GM18951 (cell line): Measurements from ENCODE around the gene KCNT1.

ENCODE experiments used
- POLR2A ChIP-seq: IDR thresholded peaks from 4 replicates; pipeline ENCODE4 v1.6.1; 2011; ENCODE audit warnings: mild to moderate bottlenecking; ENCODE audit not compliant: insufficient read length, insufficient read depth; ENCODE audit errors: extremely low read depth
- in situ Hi-C: fragments of 300-500 bp; cut with MboI; formaldehyde crosslinking; loops from one replicate; pipeline ENCODE4 v1.12.0; 2022; ENCODE audit warnings: low sequenced_read_pairs, mixed read lengths, inconsistent platforms; ENCODE audit not compliant: unreplicated experiment

Gene KCNT1

DNA sequence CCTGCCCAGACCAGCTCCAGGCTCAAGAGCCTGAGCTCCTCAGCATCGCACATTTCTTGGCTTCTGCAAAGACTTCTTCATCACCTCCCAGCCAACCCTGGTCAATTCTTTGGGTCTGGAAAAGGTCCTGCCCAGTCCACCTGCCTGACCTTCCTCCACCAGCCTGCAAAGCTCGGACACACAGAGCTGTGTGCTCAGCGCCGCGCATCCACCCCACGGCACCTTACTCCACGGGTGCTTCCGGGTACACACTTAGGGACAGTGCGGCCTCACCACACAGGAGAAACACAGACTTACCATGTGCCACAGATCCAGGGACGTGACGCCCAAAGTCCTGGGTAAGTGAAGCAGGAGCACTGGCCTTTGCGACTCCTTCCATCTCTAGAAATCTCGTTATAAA lies 97.3 kb downstream of the KCNT1 start:
- TF ChIP-seq POLR2A: no peak
- in situ Hi-C loops: no loop called here

- in situ Hi-C loops: no loop called here
- no peak for TF ChIP-seq POLR2A
Measured at GRCh38 chr9:135801070-135801469, 99.1 kb downstream of the KCNT1 start.

DNA sequence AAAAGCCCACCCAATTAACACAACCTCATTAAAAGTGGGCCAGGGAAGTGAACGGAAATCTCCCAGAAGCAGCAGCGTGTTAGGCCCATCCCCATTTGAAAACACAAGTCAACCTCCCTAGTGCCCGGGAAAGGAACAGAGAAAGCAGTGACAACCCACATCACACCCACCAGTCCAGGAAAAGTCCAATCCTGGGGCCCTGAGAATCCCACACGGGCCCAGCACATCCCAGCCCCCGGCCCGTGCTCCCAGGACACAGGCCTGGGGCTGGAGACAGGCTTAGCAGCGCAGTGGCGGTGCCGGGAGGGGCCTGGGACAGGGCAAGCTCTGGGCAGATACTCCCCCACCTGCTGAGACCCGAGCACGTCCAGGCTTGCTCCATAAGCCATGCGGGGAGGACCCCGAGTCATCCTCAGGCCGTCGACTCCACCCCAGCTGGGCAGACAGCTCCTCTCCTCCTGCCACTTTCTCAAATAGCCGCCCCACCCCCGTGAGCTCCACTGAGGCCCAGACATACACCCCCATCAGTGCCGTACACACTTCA lies 101.0 kb downstream of the KCNT1 start:
- in situ Hi-C loops: no loop called here
- TF ChIP-seq POLR2A: no peak

DNA sequence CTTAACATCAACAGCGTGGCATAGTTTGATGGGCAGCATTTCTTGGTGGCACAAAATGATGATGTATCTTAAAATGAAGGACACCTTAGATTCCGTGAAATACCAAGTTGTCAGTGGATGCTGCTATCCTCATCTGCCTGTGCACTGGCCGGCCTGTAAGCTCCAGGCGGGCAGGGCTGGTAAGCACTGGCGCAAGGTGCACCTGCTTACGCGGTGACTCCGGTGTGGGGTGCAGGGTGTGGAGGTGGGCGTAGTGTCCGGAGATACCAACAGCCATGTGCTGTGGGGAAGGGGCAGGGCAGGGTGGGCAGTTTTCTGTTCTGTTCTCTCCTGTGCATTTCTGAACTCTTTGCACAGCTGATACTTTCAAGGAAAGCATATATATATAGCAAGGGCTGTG lies 101.5 kb downstream of the KCNT1 start:
- in situ Hi-C loops: no loop called here
- no peak for TF ChIP-seq POLR2A

DNA sequence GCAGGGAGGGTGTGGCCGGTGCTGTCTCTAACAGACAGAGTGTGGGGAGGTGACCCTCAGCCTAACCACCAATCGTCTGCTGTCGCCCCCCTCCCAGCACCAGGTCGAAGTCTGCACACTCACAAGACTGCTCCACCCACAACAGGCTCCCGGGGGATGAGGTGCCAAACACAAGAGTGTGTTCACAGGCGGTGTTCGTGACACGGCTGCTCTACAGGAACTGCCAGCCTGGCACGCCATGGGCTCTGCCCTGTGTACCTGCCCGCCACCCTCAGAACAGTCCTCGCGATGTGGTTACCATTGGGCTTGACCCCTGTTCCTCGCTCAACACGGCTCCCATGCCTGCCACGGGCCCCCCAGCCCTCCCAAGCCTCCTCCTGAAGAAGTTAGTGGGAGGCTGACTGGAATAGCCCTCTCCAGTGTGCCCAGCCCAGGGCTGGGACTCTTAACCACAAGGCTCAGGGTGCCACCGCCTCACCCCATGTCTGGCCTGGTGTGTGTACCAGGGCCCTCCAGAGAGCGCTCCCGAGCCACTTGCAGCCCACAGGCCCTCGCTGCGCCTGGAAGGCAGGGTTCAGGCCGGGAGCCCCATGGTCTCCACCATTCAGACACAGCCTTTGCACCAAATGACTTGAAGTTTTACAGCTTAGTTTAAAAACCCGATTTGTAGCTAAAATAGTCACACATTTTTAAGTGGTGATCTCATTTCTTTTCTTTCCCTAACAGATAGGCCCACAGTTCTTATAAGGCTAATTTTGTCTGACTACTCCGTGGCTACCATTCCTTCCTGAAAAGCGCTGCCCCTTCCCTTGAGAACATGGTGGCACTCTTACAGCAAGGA lies 102.8 kb downstream of the KCNT1 start:
- in situ Hi-C loops: no loop called here
- TF ChIP-seq POLR2A: no peak

- in situ Hi-C loops: no loop called here
- TF ChIP-seq POLR2A: no peak
Measured at GRCh38 chr9:135805422-135806022, 103.5 kb downstream of the KCNT1 start.

DNA sequence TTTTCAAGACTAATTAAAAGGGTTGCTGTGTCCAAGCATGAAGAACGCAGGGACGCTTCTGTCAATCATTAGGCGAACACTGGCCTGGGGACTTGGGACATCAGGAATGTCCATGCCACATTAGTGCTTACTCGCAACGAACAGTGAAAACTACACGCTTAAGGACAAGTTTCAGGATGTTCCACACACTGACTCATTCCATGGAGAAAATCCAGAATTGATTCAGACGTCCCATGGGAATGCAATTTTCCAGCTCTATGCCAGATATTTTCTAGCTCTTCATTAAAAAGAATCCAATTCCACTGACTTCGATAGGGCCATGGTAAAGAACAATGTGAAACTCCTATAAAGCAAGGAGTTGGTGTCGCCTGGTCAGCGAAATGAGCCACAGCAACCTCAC lies 107.2 kb downstream of the KCNT1 start:
- TF ChIP-seq POLR2A: no peak
- in situ Hi-C loops: no loop called here

GRCh38 chr9:135810806-135811575 lies 109.0 kb downstream of the KCNT1 start:
- in situ Hi-C loops: no loop called here
- no peak for TF ChIP-seq POLR2A

GRCh38 chr9:135811801-135812200 lies 109.8 kb downstream of the KCNT1 start:
- no peak for TF ChIP-seq POLR2A
- in situ Hi-C loops: no loop called here

DNA sequence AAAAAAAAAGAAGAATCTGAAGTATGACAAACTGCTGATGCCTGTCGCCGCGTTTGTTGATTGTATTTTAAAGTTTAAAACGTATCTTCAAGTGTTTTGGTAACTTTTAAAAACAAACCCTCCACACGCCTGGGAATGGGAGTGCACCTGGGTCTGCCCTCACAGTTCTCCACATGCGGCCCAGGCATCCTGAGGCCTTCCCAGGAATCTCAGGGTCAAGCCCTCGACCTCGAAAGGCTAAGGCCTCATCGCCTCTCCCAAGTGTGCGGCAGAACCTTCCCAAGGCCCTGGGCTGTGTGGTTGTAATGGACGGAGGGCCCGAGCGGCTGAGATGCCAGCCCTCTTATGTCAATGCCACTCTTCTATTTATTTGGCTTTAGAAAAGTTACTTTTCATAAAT lies 111.0 kb downstream of the KCNT1 start:
- in situ Hi-C loops: no loop called here
- no peak for TF ChIP-seq POLR2A

GRCh38 chr9:135813671-135814290 lies 111.8 kb downstream of the KCNT1 start:
- in situ Hi-C loops: no loop called here
- no peak for TF ChIP-seq POLR2A

GRCh38 chr9:135814421-135815095 lies 112.6 kb downstream of the KCNT1 start:
- TF ChIP-seq POLR2A: no peak

More at GRCh38 chr9:135814421-135815095, 112.6 kb downstream of the KCNT1 start:
- in situ Hi-C loops: no loop called here
